ENCODE measurements around the gene RBM42.

GRCh38 chr19:35615036-35615435 lies 13.8 kb upstream of the RBM42 start:
- TF ChIP-seq CTCF (conservative IDR thresholded peaks at IDR 0.05 in 1 of 2, IDR thresholded peaks at IDR 0.05 in 1 of 2; ENCODE audit: low read depth in 1 of 2, low read length in 2 of 2) (no peak), EZH2 (IDR thresholded peaks at IDR 0.05; ENCODE audit: low read length, missing control alignments) (no peak)
